Fibroblast of lung (primary cell): Measurements from ENCODE around the gene NR3C2. TPM values are rescaled to one million over a fixed set of nuclear protein-coding genes. Genes with fewer than 3 reads are reported as not detected.

Experiments used
- DNase-seq, 2 donors: peaks; one replicate each; pipeline versions ENCODE4 v3.0.0 to v3.0.0-alpha.2; 2010; ENCODE audit warnings: low read depth in 2 of 2
- H2AFZ ChIP-seq: 2 replicates; pipeline ENCODE4 v1.5.1; 2012; ENCODE audit warnings: low read length, control low read depth, inconsistent platforms
- H3K27ac ChIP-seq: 2 replicates; pipeline ENCODE4 v1.5.1; 2011; ENCODE audit warnings: low read length, control low read depth; ENCODE audit not compliant: insufficient read depth
- H3K27me3 ChIP-seq: 2 replicates; pipeline ENCODE4 v1.5.1; 2011; ENCODE audit warnings: mild to moderate bottlenecking, low read length; ENCODE audit not compliant: control insufficient read depth, insufficient read depth
- H3K36me3 ChIP-seq: 2 replicates; pipeline ENCODE4 v1.5.1; 2011; ENCODE audit warnings: low read length; ENCODE audit not compliant: control insufficient read depth, insufficient read depth
- H3K4me1 ChIP-seq: 2 replicates; pipeline ENCODE4 v1.5.1; 2011; ENCODE audit warnings: low read length; ENCODE audit not compliant: control insufficient read depth, insufficient read depth; ENCODE audit errors: extremely low read depth
- H3K4me2 ChIP-seq: 2 replicates; pipeline ENCODE4 v1.5.1; 2011; ENCODE audit warnings: low read length, control low read depth; ENCODE audit not compliant: insufficient read depth; ENCODE audit errors: extremely low read depth
- H3K4me3 ChIP-seq, 4 experiments: fragments of 200-600 bp in 1 of 4; sonication (generic) in 1 of 4; replicated peaks in 1 of 4; 2 replicates each; pipeline ENCODE4 v1.5.1; 2011 to 2016; ENCODE audit warnings: low read length in 4 of 4, low read depth in 3 of 4, mild to moderate bottlenecking in 3 of 4, control low read depth in 2 of 4, inconsistent platforms in 1 of 4, mixed read lengths in 1 of 4; ENCODE audit not compliant: insufficient read depth in 1 of 4; ENCODE audit errors: control extremely low read depth in 1 of 4
- H3K79me2 ChIP-seq: 2 replicates; pipeline ENCODE4 v1.5.1; 2012; ENCODE audit warnings: mild to moderate bottlenecking, low read length, inconsistent platforms; ENCODE audit not compliant: control insufficient read depth, insufficient read depth
- H3K9ac ChIP-seq: 2 replicates; pipeline ENCODE4 v1.5.1; 2011; ENCODE audit warnings: mild to moderate bottlenecking, low read length, control low read depth; ENCODE audit not compliant: insufficient read depth
- H3K9me3 ChIP-seq: 2 replicates; pipeline ENCODE4 v1.5.1; 2012; ENCODE audit warnings: low read depth, low read length; ENCODE audit not compliant: control insufficient read depth, insufficient read depth
- H4K20me1 ChIP-seq: 2 replicates; pipeline ENCODE4 v1.5.1; 2011; ENCODE audit warnings: low read length; ENCODE audit not compliant: control insufficient read depth, insufficient read depth; ENCODE audit errors: extremely low read depth
- EZH2 ChIP-seq: IDR thresholded peaks from 2 replicates; pipeline ENCODE4 v1.5.1; 2012; ENCODE audit warnings: low read length, control low read depth, mild to moderate bottlenecking; ENCODE audit errors: missing control alignments
- polyA plus RNA-seq, 2 donors: library from polyadenylated mRNA; depleted of rRNA in 1 of 2; stranded (reverse) in 1 of 2; unstranded in 1 of 2; fragments of >200 nt; gene quantifications; 2 replicates each; pipeline ENCODE4 v1.2.1, GENCODE V29; 2011 to 2012; ENCODE audit warnings: missing spikeins in 1 of 2
- total RNA-seq: library from RNA; depleted of rRNA; stranded (reverse); fragments of >200 nt; gene quantifications from 2 replicates; pipeline ENCODE4 v1.2.1, GENCODE V29; 2014
- TF ChIP-seq, protein P1 (sequence below), 2 donors: IDR thresholded peaks in 1 of 2; conservative IDR thresholded peaks in 1 of 2; 1 replicate in 1 of 2; 2 replicates in 1 of 2; pipeline ENCODE4 v1.5.1; 2011 to 2012; ENCODE audit warnings: low read length in 2 of 2, control low read depth in 1 of 2, inconsistent platforms in 1 of 2, low read depth in 1 of 2, mild to moderate bottlenecking in 1 of 2

NR3C2 gene
- total and polyA plus RNA-seq, 2 donors (not counting 1 experiment from before 2014, with no cell fraction given) = 1.9 to 7.4 TPM

DNA sequence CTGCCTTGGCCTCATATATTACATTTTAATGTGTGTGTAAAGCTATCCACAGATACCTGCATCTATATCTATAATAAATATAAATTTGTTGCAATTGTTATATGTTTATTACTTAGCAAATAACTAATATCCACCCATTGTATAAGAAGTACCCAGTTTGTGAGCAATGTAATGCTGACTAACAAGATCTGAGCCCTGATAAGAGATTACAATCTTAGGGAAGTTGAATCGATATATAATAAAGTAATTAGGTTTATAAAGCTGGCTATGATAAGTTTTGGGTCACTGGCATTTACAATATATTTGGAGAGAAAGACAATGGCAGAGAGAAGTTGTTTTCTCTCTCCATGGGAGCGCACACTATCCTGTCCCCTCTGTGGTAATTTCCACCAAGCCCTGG is 280.6 kb downstream of the NR3C2 start:
- H3K9me3 ChIP-seq = no peaks in the 10 kb centered on the region
- H3K27me3 ChIP-seq = no peaks in the 10 kb centered on the region
- no peak overlapping the region for H2AFZ ChIP-seq
- H3K9ac ChIP-seq = no peak overlapping the region
- H4K20me1 ChIP-seq = no peaks in the 10 kb centered on the region
- H3K36me3 ChIP-seq = no peaks in the 10 kb centered on the region
- TF ChIP-seq, protein P1, sequence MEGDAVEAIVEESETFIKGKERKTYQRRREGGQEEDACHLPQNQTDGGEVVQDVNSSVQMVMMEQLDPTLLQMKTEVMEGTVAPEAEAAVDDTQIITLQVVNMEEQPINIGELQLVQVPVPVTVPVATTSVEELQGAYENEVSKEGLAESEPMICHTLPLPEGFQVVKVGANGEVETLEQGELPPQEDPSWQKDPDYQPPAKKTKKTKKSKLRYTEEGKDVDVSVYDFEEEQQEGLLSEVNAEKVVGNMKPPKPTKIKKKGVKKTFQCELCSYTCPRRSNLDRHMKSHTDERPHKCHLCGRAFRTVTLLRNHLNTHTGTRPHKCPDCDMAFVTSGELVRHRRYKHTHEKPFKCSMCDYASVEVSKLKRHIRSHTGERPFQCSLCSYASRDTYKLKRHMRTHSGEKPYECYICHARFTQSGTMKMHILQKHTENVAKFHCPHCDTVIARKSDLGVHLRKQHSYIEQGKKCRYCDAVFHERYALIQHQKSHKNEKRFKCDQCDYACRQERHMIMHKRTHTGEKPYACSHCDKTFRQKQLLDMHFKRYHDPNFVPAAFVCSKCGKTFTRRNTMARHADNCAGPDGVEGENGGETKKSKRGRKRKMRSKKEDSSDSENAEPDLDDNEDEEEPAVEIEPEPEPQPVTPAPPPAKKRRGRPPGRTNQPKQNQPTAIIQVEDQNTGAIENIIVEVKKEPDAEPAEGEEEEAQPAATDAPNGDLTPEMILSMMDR (conservative IDR thresholded peaks at IDR 0.05 in 1 of 2, IDR thresholded peaks at IDR 0.05 in 1 of 2; ENCODE audit: low read depth in 1 of 2, low read length in 2 of 2) = no peak
- no peak for TF ChIP-seq EZH2
- H3K27ac ChIP-seq = no peak overlapping the region
- H3K4me3 ChIP-seq = no peak overlapping the region
- H3K4me2 ChIP-seq = no peak overlapping the region
- H3K79me2 ChIP-seq = no peaks in the 10 kb centered on the region
- no peaks in the 10 kb centered on the region for H3K4me1 ChIP-seq
- no peak for DNase-seq

DNA sequence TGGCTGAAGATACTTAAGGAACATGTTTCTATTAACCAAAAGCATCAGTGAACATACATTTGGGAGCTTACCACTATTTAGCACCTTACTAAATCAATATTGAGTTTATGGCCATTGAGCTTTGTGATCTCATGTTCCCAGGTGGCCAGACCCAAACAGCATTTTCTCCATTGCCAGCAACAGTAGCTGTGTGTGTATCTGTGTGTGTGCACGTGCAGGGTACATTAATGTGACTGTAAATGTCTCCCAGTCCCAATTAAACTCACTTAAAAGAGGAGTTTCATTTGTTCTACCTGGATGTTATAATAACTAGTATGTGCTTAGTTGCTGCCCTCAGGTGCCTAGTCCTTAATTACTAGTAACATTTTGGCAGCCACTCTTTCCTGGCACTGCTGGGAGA is 282.4 kb downstream of the NR3C2 start:
- Histone ChIP-seq H3K4me1 (no peaks in the 10 kb centered on the region), H3K9ac (no peak overlapping the region), H4K20me1 (no peaks in the 10 kb centered on the region), H3K27me3 (no peaks in the 10 kb centered on the region), H3K9me3 (no peaks in the 10 kb centered on the region), H2AFZ (no peak overlapping the region), H3K4me3 (no peak overlapping the region), H3K79me2 (no peaks in the 10 kb centered on the region), H3K4me2 (no peak overlapping the region), H3K27ac (no peak overlapping the region), H3K36me3 (no peaks in the 10 kb centered on the region)
- no peak for DNase-seq
- TF ChIP-seq, protein P1 (conservative IDR thresholded peaks at IDR 0.05 in 1 of 2, IDR thresholded peaks at IDR 0.05 in 1 of 2; ENCODE audit: low read depth in 1 of 2, low read length in 2 of 2) = no peak
- no peak for TF ChIP-seq EZH2

DNA sequence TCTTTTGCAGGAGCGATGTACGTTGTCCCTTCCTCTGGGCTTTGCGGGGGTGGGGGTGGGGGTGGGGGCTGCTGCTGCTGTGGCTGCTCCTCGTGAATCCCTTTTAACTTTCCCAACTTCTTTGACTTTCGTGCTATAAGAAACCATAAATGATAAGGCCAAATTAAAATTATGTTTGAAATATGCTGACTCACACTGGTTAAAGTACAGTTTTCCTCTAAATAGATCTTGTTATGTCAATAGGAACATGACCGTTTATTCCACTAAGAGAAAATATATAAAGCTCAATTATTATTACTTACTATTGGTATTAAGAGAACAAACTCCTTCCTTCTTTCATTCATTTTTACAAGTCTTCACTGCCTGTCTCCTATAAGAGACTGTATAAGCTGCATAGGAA is 287.4 kb downstream of the NR3C2 start:
- H3K4me2 ChIP-seq = no peak overlapping the region
- no peaks in the 10 kb centered on the region for H3K9me3 ChIP-seq
- H2AFZ ChIP-seq = no peak overlapping the region
- no peaks in the 10 kb centered on the region for H3K27me3 ChIP-seq
- no peak overlapping the region for H3K9ac ChIP-seq
- TF ChIP-seq, protein P1 (conservative IDR thresholded peaks at IDR 0.05 in 1 of 2, IDR thresholded peaks at IDR 0.05 in 1 of 2; ENCODE audit: low read depth in 1 of 2, low read length in 2 of 2) = no peak
- no peak for TF ChIP-seq EZH2
- no peaks in the 10 kb centered on the region for H3K36me3 ChIP-seq
- no peaks in the 10 kb centered on the region for H3K79me2 ChIP-seq
- DNase-seq = no peak
- H3K4me1 ChIP-seq = no peaks in the 10 kb centered on the region
- no peak overlapping the region for H3K27ac ChIP-seq
- H4K20me1 ChIP-seq = no peaks in the 10 kb centered on the region
- H3K4me3 ChIP-seq = no peak overlapping the region
